ENCODE results near the gene SKOR1.
A peak's percentile ranks its signal among the peaks of the same experiment; 100 is the strongest.

Gene SKOR1

GRCh38 chr15:67824976-67825880, at the start of gene SKOR1:
SKOR1 (plus strand) TSS chr15:67825509; CDS start chr15:67825603, 94 bp downstream.
- peak; percentile 50 for DNase-seq (ENCODE audit: low read depth)

DNA sequence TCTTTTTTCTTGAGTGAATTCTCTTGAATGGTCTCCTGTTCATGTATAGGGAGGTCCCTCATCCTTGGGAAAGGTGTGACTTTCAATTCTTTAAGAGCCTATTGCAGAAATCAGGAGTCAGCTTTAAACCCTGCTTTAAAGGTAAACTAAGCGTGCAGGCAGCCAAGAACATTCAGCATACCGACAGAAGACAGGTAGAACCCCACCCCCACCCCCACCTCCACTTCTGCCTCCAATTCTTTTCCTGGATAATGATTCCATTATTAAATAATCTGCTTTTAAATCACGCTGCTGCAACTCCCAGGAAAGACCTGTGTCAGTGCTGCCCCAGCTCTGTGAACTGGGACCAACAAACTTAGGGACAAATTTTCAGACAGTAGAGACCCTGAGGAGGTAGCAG, 49.3 kb upstream of the SKOR1 start:
- no peak for DNase-seq (ENCODE audit: low read depth)

- DNase-seq (ENCODE audit: low read depth) = peak; percentile 34
These were observed 48.7 kb upstream of the SKOR1 start for GRCh38 chr15:67776600-67776999.

- no peak for DNase-seq (ENCODE audit: low read depth)
These were observed 48.2 kb upstream of the SKOR1 start for GRCh38 chr15:67777071-67777470.

- no peak for DNase-seq (ENCODE audit: low read depth)
These were observed 47.5 kb upstream of the SKOR1 start for GRCh38 chr15:67777773-67778172.

DNA sequence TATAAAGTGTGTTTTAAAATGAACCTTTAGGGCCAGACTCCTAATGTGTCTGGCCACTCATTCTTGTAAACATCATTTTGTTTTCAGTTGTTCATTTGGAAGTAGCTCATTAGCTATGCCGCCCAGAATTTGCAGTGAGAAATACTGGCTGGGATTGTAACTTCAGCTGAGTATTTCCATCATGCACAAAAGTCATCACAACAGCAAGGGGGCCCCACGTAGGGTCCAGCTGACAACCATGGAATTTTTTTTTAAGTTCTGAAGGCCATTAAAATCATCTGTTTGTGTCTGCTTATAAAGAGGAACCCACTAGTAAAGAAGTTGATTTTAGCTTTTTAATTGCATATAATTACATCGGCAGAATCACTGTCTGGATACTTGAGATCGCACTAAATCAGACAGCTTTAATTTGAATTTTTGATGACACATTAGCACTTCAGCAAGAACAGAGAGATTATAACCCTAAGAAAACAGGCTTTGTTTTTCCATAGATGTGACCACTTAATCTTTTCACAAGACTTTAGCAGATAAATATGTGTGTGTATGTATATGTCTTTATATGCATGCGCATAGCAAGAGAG, 46.3 kb upstream of the SKOR1 start:
- DNase-seq (ENCODE audit: low read depth) = no peak

DNA sequence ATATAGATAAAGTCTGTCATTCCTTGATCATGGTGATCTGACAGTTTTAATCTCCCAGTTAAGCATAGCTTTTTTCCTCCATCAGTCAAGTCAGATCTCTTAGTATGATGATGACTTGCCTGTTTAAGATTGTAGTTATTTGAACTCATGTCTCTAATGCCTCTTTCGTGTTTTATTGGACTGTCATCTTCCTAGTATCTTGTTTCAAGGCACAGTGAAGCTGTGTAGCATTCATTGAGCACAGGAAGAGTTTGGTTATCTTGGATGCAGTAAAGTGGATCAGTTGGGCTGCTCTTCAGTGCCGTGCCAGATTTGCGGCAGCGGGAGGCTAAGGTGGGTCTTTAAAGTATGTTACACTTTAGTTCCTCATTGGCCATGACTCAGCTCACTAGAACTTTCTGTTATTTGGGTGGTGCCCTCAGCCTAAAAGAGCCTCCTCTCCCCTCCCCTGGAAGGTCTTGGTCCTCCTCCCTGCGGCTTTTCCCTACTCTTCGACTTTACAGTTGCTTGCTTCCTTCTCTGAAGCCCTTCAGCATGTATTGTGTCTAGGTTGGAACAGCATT, 45.7 kb upstream of the SKOR1 start:
- no peak for DNase-seq (ENCODE audit: low read depth)

GRCh38 chr15:67781061-67781460, 44.2 kb upstream of the SKOR1 start:
- DNase-seq (ENCODE audit: low read depth) = no peak

- no peak for DNase-seq (ENCODE audit: low read depth)
These were observed 43.2 kb upstream of the SKOR1 start for GRCh38 chr15:67781907-67782690.

DNA sequence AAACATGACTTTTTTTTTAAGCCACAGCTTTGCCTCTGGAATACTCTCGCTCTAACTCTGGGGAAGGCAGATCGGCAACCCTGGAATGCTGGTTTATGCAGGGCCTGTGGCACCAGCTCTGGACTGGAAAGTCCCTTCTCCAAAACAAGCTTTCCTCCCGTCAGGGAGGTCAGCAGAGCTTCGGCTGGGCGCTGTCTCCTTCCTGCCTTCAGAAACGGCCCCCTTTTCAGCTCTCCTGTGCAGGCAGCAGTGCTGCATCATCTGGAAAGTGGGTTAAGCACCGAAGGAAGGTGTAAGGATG, 42.7 kb upstream of the SKOR1 start:
- no peak for DNase-seq (ENCODE audit: low read depth)

- DNase-seq (ENCODE audit: low read depth) = no peak
These were observed 42.0 kb upstream of the SKOR1 start for GRCh38 chr15:67783303-67783702.

DNA sequence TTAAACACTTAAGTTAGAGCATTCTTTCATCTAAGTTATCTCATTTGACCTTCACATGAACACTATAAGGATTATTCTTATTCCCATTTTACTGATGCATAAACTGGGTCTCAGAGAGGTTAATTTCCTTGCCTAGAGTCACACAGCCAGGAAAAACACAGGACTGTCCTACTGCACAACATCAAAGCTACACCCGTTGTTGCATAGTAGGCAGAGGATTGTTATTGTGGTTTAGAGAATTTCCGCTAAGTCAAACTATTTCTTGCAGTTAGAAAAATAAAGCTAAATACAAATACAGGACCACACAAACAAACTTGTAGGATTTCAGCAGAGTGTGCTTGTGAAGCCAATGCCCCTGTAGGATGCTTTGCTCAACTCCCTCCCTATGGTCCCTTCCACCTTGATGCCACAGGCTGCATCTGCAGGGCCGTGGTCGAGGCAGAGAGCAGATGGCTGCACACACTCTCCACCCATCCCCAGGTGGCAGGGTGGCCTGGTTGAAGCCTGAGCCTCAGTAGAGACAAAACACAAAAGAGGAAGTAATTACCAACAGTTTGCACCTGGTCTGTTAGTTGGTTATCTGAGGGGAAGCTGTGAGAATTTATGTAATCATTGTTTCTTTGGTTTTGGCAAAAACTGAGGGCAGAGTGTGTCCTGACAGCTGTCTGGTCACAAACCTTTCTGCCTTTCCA, 41.1 kb upstream of the SKOR1 start:
- no peak for DNase-seq (ENCODE audit: low read depth)

- no peak for DNase-seq (ENCODE audit: low read depth)
These were observed 40.4 kb upstream of the SKOR1 start for GRCh38 chr15:67784856-67785430.

DNA sequence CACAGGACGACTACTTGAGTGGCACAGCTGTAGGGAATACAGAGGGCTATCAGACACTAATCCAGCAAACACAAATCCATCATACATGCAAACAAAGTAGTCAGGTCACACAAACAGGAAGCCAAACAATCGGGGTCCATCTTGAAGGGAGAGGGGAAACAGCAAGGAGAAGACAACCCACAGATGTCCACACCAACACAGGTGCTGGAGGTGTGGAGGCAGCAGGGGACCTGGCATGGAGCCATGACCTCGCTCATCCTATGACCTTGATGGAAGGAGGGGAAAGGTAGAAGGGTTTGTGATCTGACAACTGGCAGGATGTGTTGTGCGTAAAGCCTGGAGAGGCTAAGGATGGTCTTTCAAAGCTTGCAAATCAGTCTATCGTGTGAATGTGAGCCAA, 39.9 kb upstream of the SKOR1 start:
- no peak for DNase-seq (ENCODE audit: low read depth)

- no peak for DNase-seq (ENCODE audit: low read depth)
These were observed 38.7 kb upstream of the SKOR1 start for GRCh38 chr15:67786646-67787045.

DNA sequence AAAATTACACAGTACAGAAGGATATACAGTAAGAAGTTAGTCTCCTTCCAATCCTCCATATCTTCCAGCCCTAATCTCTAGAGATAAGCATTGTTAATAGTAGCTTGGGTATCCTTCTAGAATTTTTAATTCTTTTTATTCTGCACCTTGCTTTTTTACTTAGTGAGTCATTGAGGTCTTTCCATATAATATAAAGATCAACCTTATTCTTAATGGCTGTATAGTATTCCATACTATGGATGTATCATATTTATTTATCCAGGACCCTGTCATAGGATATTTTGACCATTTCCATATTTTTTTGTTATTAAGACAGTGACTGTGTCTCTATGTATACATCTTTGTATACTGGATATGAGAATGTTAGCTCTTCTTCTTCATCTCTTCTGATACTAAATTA, 36.3 kb upstream of the SKOR1 start:
- DNase-seq (ENCODE audit: low read depth) = no peak

- no peak for DNase-seq (ENCODE audit: low read depth)
These were observed 34.5 kb upstream of the SKOR1 start for GRCh38 chr15:67790610-67791319.

DNA sequence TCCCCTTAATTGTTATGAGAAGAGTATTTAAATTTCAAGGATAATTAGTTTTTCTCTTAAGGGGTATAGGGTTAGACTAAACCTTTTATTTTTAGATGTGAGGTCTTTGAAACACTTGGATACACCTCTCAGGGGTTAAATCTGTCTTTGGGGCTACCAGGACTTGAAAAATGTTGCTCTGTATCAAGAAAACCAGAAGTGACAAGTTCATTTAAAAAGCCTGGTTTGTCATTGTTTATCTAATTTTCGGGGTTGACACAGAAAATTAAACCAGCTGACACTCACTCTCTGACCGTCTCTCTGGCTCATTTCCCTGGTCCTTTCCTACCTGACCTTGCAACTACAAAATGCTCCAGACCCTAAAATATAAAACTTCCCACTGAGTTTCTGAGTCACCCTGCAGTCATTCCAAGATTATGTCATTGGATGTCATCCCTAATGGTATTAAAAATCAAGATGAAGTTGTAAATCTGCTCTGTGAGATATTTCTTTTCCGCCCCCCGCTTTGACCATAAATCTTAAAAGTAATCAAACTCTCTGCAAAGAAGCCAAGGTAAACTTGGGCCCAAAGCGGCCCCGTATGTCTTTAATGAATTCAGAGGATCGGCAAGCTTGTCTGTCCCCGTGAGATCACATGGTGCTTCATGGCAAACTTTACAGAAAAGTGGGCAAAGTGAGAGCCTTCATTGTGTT, 32.9 kb upstream of the SKOR1 start:
- peak; percentile 11 for DNase-seq (ENCODE audit: low read depth)

DNA sequence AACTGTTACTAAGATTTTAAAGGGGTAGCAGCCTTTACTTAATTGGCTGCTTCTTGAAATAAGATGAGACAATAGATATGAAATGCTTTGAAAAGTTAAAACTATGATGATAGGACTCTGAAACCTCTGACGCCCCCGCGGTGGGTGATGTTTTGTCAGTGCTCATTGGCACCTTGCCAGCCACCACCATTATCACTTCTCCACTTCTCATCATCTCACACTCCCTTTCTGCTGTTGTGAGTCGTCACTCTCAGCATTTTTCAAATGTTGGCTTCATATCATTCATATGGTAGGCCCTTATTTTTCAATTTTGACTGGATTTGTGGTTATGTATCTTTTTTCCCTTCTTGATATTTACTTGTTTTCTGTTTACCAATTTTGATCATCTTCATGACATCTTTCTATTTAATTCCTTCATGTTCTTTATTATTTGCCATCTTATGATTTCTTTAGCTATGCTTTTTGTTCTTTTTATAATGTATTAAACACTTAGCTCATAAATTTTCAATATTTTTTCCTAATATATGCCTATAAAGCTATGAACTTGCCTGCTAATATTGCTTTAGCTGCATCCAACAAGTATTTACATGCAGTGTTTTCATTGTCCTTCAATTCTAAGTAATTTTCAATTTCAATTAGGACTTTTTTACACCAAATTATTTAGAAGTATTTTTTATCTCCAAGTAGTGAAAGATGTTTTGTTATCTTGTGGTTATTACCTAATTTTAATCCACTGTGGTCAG, 30.3 kb upstream of the SKOR1 start:
- DNase-seq (ENCODE audit: low read depth) = no peak

All from iris pigment epithelial cell (primary cell).